Neutrophil (primary cell): ENCODE measurements around the gene PDE7B.

Experiments used
- H3K27ac ChIP-seq: fragments of 200-600 bp; sonication (generic); 2 replicates; pipeline ENCODE4 v1.5.1; 2016; ENCODE audit warnings: mild to moderate bottlenecking, moderate library complexity
- H3K27me3 ChIP-seq: fragments of 200-600 bp; sonication (generic); 2 replicates; pipeline ENCODE4 v1.6.0; 2016; ENCODE audit warnings: mild to moderate bottlenecking
- H3K36me3 ChIP-seq: fragments of 200-600 bp; sonication (generic); 2 replicates; pipeline ENCODE4 v1.5.1; 2017
- H3K4me1 ChIP-seq, 2 experiments: fragments of 200-600 bp in 1 of 2; sonication (generic) in 1 of 2; 1 replicate in 1 of 2; 2 replicates in 1 of 2; pipeline versions ENCODE4 v1.5.1 to v1.6.1; 2013 to 2016; ENCODE audit warnings: low read depth in 1 of 2, low read length in 1 of 2, mild to moderate bottlenecking in 1 of 2, moderate library complexity in 1 of 2; ENCODE audit not compliant: control insufficient read depth in 1 of 2, insufficient read depth in 1 of 2
- H3K4me3 ChIP-seq, 2 experiments: fragments of 200-600 bp in 1 of 2; sonication (generic) in 1 of 2; 1 replicate in 1 of 2; 2 replicates in 1 of 2; pipeline ENCODE4 v1.5.1; 2013 to 2016; ENCODE audit warnings: low read depth in 1 of 2, low read length in 1 of 2, mild to moderate bottlenecking in 1 of 2, moderate library complexity in 1 of 2
- H3K9me3 ChIP-seq: fragments of 200-600 bp; sonication (generic); 2 replicates; pipeline ENCODE4 v1.5.1; 2016
- TF ChIP-seq, protein P1 (sequence below): fragments of 200-600 bp; sonication (generic); IDR thresholded peaks from 2 replicates; pipeline ENCODE4 v1.5.1; 2016; ENCODE audit warnings: antibody characterized with exemption

The PDE7B gene

DNA sequence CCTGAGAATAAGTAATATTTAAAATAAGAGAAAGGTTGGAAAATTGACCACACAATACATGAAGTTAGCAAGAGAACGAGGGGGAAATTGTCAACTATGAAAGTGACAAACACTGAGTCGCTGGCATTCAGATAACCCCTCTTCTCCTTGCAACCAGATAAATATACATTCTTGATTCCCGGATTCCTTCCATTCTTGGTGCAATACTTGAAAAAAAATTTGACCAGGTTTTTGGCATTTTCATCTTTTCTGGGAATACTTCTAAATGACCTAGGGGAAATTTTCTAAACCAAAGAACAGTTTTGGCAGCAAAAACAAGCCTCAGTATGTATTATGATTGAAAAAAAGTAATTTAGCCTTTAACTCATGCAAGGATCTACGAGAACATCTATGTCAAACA, 164.0 kb downstream of the PDE7B start:
- Histone ChIP-seq H3K36me3 (no peaks in the 10 kb centered on the region), H3K27me3 (no peaks in the 10 kb centered on the region), H3K9me3 (no peaks in the 10 kb centered on the region), H3K4me1 (peaks cover 12 to 16% of the 10 kb centered on the region in 2 experiments), H3K27ac (no peak overlapping the region), H3K4me3 (no peak overlapping the region)
- TF ChIP-seq, protein P1, sequence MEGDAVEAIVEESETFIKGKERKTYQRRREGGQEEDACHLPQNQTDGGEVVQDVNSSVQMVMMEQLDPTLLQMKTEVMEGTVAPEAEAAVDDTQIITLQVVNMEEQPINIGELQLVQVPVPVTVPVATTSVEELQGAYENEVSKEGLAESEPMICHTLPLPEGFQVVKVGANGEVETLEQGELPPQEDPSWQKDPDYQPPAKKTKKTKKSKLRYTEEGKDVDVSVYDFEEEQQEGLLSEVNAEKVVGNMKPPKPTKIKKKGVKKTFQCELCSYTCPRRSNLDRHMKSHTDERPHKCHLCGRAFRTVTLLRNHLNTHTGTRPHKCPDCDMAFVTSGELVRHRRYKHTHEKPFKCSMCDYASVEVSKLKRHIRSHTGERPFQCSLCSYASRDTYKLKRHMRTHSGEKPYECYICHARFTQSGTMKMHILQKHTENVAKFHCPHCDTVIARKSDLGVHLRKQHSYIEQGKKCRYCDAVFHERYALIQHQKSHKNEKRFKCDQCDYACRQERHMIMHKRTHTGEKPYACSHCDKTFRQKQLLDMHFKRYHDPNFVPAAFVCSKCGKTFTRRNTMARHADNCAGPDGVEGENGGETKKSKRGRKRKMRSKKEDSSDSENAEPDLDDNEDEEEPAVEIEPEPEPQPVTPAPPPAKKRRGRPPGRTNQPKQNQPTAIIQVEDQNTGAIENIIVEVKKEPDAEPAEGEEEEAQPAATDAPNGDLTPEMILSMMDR: no peak

GRCh38 chr6:136016228-136017225, 165.0 kb downstream of the PDE7B start:
- no peaks in the 10 kb centered on the region for H3K36me3 ChIP-seq
- TF ChIP-seq, protein P1: no peak
- no peaks in the 10 kb centered on the region for H3K9me3 ChIP-seq
- H3K4me1 ChIP-seq: peaks cover 6 to 10% of the 10 kb centered on the region in 2 experiments
- H3K27me3 ChIP-seq: no peaks in the 10 kb centered on the region
- no peak overlapping the region for H3K27ac ChIP-seq
- no peak overlapping the region for H3K4me3 ChIP-seq

- no peak overlapping the region for H3K4me3 ChIP-seq
- no peak overlapping the region for H3K27ac ChIP-seq
- TF ChIP-seq, protein P1: no peak
- no peaks in the 10 kb centered on the region for H3K27me3 ChIP-seq
- no peaks in the 10 kb centered on the region for H3K4me1 ChIP-seq
- H3K9me3 ChIP-seq: no peaks in the 10 kb centered on the region
- no peaks in the 10 kb centered on the region for H3K36me3 ChIP-seq
These were observed 169.2 kb downstream of the PDE7B start for GRCh38 chr6:136020691-136021090.

DNA sequence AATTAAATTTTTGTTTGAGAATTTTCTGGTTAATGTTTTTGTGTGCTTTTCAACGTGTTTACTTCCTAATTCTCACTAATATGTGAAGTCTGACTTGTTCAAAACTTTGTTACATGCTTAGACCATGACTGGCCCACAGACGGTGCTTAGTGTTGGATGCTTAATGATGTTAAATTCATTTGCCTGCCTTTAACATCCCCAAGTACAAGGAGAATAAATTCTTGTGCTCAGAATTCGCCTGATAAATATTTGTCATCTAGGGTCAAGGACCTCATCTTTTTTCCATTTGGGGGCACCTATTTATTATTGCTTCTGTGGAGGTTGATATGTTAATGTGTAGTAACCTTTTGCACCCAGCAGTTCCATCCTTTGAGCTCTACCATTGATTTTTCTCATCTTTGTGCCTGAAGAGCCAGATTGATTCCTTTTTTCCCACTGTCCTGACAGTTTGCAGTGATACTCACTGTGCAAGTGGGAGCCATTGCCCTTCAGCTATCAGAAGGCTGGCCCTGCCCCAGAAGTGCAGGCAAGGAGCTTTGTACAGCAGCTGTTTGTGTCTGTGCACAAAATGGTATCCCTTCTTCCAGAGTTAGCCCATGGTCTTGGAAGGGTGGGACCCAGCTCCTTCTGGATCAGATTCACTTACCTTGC, 170.8 kb downstream of the PDE7B start:
- no peak overlapping the region for H3K27ac ChIP-seq
- no peaks in the 10 kb centered on the region for H3K9me3 ChIP-seq
- H3K36me3 ChIP-seq: no peaks in the 10 kb centered on the region
- H3K27me3 ChIP-seq: no peaks in the 10 kb centered on the region
- TF ChIP-seq, protein P1: no peak
- no peaks in the 10 kb centered on the region for H3K4me1 ChIP-seq
- H3K4me3 ChIP-seq: no peak overlapping the region

GRCh38 chr6:136024711-136025110, 173.2 kb downstream of the PDE7B start:
- Histone ChIP-seq H3K4me3 (no peak overlapping the region), H3K27ac (no peak overlapping the region), H3K9me3 (no peaks in the 10 kb centered on the region), H3K27me3 (no peaks in the 10 kb centered on the region), H3K36me3 (no peaks in the 10 kb centered on the region), H3K4me1 (no peaks in the 10 kb centered on the region)
- TF ChIP-seq, protein P1: no peak
